GM18867 (cell line): ENCODE data around the gene PIGN.
"Not testable (repeated sequence)": the region's sequence is repeated elsewhere in the genome, so short reads cannot be mapped to it uniquely, and the experiment has no call there.

ENCODE experiments used
- ATAC-seq: cut with Tn5 transposase; IDR thresholded peaks from one replicate; pipeline ENCODE4 v1.9.1; 2021; ENCODE audit warnings: mild to moderate bottlenecking, moderate library complexity; ENCODE audit not compliant: unreplicated experiment

The PIGN gene

DNA sequence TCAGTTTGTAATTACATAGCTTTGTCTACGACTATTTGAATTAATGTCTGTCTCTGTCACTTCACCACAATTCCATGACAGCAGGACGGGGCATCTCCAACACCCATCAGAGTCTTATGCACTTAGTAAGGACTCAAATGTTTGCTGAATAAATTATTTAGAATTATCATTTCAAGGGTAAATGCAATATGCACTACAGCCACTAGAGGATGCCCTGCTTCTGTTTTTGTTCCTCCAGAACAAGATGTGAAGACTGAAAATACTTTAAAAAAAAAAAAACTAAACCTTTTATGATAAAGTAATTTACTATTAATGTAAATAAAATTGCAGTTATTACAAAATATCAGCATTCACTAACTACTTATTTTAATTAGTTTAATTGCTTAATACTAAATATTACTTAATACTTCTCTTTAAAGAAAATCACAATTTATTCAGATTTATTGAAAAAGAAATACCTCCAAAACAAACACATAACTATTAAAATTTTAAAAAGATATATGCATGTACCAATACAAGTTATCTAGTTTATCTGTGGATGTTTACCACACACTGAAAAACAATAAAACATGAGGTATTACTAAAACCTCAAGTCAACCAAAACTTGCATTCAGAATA, 3.2 kb downstream of the PIGN start:
- no peak for ATAC-seq

DNA sequence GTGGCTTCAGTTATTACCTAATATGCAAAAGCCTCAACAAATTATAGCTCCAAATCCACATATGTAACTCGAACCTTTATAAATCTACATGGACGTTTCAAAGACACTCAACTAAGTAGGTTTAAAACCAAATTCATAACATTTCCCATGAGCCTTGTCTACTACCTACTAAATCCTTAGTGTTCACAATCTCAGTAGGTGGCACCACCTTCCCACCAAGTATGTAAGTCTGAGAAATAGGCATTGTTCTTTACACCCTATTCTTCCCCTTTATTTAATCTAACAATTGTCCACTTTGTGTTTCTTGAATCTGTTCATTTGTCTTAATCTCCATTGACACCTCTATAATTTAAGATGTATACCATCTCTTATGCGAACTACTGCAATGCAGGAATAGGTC, 4.6 kb downstream of the PIGN start:
- ATAC-seq, result no peak

DNA sequence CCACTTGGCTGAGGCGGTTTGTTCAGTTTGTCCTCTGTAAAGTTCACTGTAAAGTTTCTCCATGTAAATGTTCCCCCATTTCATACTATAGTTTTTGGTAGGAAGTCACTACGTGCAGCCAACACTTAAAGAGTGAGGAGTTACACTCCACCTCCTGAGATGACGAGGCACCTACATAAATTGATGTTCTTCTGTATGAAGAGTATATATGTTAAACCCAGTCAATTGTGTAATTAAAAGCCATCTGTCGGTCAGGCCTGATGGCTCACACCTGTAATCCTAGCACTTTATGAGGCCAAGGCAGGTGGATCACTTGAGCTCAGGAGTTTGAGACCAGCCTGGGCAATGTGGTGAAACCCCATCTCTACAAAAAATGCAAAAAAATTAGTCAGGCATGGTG, 7.6 kb downstream of the PIGN start:
- ATAC-seq, result no peak

DNA sequence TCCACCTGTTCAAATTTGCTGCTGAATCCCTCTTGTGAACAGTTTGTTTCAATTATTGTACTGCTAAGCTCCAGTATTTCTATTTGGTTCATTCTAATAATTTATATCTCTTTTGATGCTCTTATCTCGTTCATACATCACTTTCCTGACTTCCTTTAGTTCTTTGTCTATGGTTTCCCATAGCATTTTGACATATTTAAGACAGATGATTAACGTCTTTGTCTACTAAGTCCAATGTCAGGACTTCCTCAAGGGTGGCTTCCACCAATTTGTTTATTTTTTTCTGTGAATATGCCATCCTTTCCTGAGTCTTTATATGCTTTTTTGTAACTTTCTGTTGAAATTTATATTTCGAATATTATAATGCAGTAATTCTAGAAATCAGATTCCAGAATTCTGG, 9.6 kb downstream of the PIGN start:
- no peak for ATAC-seq

DNA sequence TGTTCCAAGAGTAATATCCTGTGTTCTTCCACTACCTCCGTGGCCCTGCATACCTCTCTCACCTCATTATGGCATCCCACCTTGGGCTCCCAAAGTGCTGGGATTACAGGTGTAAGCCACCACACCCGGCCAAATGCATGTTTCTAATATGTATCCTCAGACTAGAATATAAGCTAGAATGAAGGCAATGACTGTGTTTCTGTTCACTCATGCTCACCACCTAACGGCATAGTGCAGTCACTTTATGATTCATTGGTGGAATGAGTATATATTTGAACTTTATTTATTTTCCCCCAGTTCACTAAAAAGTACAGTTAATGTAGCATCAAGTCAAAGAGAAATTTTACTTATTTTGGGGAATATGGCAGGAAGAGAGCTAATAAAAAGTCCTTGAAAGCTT, 11.3 kb downstream of the PIGN start:
- no peak for ATAC-seq

DNA sequence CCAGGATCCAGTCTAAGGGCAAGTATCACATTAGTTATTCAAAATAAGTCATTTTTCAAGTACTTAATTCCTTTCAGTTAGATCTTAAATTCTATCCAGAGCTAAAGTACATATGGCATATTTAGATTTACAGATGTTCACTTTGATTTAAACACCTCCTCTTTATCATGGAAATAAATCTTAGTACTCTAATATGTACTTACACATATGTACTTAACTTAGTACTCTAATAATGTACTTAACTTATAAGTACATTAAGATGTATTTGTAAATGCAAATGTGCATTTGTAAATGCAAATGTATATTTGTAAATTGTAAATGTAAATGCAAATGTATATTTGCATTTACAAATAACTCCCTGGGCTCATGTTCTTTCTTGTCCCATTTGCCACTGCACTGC, 14.6 kb downstream of the PIGN start:
- ATAC-seq, result no peak

DNA sequence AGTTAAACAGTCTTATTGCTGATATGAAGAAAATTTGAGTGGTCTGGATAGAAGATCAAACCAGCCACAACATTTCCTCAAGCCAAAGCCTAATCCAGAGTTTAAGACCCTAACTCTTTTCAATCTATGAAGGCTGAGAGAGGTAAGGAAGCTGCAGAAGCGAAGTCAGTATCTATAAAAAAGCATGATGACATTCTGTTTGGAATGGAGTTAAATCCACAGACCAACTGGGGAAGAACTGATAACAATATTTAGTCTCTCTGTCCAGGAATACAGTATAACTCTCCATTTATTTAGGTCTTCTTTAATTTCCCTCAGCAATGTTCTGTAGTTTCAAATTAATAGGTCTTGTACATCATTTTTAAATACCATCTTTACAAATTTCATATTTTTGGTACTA, 16.0 kb downstream of the PIGN start:
- ATAC-seq, result no peak

DNA sequence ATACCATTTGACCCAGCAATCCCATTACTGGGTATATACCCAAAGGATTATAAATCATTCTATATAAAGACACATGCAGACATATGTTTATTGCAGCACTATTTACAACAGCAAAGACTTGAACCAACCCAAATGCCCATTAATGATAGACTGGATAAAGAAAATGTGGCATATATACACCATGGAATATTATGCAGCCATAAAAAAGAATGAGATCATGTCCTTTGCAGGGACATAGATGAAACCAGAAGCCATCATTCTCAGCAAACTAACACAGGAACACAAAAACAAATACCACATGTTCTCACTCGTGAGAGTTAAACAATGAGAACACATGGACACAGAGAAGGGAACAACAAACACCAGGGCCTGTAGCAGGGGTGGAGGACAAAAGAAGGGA, 20.3 kb downstream of the PIGN start:
- ATAC-seq, result not testable (repeated sequence)

DNA sequence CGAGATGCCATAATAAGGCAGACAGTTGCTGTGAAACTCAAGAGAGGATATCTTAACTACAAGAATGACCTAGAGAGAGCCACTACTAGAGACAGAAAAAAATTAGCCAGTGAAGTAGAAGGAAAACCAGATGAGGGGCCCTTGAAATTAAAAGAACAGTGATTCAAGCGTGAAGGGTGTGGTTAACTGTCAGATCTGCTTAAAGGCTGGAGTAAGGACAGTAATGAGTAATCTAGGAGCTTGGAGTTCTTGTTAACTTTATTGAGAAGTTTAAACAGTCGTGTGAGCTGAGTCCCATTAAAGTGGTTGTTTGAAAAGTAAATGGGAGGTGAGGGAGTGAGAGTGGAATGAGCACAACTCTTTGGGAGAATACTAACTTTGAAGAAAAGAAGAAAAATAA, 21.3 kb downstream of the PIGN start:
- no peak for ATAC-seq

DNA sequence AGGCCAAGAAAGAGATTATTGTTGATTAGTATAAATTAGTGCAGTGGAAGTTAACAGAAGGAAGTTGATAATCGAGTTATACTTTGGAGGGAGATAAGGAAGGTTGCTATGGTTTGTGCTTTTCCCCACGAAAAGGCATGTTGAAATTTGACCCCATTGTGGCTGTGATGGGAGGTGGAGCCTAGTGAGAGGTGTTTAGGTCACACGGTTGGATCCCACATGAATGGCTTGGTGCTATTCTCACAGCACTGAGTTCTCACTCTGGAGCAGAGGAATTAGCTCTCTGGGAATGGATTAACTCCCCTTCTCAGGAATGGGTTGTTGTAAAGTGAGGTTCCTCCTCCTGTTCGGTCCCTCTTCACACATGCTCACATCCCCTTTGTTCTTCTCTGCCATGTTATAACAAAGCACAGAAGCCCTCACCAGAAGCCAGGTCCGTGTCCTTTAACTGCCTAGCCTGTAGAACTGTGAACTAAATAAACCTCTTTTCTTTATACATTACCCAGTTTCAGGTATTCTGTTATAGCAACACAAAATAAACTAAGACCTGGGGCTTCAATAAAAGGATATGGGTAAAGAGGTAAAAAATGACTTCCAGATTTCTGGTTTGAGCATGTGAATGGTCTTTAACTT, 21.9 kb downstream of the PIGN start:
- no peak for ATAC-seq

DNA sequence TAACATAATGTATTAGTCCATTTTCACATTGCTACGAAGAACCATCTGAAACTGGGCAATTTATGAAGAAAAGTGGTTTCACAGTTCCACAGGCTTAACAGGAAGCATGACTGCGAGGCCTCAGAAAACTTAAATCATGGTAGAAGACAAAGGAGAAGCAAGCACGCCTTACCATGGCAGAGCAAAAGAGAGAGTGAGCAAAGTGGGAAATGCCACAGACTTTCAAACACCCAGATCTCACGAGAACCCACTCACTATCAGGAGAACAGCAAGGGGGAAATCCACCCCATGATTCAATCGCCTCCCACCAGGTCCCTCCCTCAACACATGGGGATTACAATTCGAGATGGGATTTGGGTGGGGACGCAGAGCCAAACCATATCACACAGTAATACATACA, 22.5 kb downstream of the PIGN start:
- ATAC-seq, result no peak

DNA sequence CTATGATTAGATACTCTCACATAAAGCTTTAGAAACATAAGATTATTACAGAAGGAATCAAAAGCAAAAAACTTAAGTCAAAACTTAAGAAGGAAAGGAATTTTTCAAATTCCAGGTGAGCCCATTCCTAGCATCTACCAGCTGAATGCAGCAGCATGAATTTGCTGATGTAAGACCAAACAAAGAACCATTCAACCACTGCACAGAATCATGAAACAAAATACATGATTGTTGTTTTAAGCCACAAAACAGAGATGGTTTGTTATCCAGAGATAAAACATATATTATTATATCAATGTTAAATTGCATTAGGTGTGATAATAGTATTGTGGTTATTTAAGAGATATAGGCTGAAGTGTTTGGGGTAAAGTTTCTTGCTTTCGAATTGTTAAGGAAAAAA, 29.0 kb downstream of the PIGN start:
- ATAC-seq, result no peak

DNA sequence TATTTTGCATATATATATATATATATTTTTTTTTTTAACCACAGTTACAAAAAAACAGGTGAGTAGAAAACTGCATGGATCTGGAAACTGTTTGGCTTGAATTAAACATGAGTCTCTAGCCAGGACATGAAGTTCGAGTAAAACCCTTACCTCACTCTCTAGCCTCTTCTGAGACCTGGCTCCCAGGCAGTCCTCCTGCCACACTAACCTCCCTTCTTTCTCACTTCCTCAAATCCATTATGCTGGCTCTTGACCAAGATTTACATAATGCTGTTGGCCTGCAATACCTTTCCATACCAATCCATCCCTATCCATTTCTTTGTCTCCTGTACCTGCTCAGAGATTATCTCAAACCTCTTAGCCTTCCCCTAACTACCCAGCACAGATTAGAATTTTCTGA, 34.0 kb downstream of the PIGN start:
- no peak for ATAC-seq

DNA sequence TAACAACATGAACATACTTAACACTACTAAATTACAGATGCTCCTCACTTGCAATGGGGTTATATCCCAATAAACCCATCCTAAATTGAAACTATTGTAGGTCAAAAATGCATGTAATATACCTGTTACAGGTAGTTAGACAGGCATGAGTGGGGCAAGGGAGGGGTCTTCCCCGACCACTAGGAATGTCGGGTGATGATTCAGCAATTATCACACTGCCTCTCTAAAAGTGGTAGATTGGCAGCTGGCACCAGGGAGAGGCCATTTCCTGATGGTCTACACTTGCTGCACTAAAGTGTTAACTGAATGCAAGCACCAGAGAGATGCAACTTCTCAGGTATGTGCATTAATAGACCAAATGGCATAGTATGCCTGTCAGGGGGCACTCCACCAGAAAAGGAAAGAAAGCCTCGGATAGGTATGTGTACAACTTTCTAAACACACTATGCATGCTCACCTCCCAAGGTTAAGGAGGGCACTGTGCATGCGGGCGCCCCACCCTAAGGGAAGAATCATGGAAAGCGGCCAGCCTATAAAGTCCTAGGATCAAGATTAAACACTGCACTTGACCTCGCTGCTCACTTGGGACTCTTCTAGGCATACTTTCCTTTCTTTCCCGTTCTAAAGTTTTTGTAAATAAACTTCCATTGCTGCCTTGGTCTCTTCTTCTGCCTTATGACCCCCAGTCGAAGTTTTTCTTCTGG, 35.6 kb downstream of the PIGN start:
- no peak for ATAC-seq

DNA sequence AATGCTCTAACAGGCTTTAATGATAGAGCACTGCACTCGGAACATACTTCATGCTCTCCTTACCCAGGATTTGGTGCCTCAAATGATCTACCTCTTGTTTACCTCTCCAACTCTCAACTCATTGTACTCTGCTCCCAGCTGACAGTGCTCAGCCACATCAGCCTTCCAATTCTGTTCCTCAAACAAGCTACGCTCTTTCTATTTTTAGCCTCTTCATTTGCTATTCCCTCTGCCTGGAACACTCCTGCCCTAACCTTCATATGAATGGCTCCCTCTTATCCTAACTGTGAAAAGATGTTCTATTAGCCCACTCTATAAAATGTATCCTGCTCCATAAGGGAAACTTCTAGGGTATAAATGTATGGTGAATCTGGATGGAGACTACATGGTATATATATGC, 42.5 kb downstream of the PIGN start:
- ATAC-seq, result no peak

DNA sequence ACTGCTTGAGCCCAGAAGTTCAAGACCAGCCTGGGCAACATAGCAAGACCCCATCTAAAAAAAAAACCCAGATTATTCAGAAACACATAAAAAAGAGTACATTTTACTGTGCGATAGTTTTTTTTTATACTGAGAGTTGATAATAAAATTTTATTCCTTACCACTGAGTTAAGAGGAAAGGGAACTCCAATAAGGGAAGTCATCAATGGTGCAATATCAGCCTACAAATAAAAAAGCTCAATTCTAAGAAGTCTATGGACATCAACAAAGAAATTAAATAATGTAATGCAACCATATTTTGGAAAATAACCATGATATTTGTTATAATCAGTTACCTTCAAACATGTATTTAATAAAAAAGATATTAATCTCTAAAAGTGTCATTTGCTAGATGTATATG, 46.6 kb downstream of the PIGN start:
- ATAC-seq, result no peak

DNA sequence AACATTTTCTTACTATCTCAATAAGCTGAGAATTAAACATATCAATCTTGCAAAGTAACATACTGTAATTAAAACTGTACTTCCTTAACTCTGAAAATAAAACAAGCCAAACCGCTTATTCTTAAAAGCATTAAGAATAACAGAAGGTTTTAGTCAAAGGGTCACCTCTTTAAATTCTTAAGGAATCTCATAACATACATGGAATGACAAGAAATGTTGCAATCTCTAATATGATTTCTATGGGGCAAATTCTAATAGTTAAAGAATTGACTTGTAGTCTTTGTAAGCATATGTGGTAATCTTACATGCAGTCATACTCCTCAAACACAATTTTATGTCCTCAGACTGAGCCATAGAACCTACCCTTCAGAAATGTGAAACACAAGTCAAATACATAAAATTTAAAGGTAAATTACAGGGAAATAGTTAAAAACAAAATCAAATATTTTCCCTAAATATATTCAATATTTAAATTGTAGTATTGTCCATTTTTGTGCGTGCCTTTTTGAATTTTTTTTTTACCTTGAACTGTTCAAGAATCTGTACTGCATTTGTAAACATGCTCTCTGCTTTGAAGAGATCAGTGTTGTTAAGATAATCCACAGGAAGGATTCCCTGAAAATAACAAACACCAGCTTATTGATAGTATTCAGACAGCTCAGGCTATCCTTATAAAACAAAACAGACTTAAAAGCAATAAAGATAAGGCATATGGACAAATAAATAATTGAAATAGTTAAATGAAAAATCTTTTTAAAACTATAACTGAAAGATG, 48.2 kb downstream of the PIGN start:
- no peak for ATAC-seq

DNA sequence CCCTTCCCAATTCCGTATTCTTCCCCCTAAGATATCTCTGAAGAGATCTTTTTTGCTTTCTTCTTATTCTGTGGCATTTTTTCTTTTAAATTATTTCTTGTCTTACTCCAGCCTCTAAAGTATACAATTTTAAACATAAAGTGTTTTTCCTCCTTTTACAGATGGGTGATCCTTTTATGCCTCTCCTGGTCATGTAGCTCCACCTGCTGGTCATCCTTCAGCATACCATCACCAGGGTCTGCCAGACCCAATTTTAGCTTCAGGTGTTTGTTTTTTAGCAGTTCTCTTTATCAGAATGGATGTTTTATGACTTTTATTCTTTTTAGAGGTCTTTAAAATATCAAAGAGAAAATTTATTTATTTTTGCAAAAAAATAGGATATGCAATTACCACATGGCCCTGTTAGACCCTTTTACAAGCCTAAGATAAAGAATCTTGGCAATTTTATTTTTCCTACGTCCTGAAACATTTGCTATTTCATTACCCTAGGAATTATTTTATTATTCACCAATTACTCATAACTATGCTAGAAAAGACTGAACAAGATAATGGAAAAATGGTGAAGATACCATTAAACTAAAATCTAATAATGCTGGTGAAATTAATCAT, 55.5 kb downstream of the PIGN start:
- peak; percentile 78 for ATAC-seq

DNA sequence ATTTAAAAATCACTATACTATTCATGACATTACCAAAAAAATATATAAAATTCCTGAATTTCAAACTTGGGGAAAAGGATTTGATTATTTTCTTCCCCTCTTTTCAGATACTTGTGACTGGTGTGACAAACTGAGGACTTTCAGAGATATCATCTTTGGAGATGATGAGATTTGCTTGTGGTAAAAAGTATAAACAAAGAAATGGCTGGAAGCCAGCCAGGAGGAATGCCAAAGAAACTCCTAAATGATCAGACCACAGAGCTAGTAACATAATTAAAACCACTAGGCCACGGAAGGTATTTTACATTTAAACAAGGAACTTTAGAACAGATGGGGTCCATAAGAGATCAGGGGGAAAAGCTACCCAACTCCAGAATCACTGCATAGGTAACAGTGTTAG, 58.7 kb downstream of the PIGN start:
- no peak for ATAC-seq

DNA sequence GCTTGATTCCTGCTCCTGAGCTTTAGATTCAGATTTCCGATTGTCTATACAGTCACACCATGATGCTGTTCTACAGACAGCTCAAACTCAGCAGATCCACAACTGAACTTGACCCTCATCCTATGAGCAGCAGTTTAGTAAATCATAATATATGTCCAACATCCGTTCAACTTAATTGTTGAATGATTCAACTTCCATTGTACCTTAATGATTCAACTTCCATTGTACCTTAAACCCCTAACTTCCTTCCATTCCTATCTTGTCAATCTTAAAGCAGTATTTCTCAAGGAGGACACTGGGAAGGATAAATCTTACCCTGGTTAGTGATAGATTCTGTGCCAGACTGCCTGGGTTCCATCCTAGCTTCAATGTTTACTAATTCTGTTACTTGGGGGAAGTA, 60.1 kb downstream of the PIGN start:
- ATAC-seq, result no peak

DNA sequence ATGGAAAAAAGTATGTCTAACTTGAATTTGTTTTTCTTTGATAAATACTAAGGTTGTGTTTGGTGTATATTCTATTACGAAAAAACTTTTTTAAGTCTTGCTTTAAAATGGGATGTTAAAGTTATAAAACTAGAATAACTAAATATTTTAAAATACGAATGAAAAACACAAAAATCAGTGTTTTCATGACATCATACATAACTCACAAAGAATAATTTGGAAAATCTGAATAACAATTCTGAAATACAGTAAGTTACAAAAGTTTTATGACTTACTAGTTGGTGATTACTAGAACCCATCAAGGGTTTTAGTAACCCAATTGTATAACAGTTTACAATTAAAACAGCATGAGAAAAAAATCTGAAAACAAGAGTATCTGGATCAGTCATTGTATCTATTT, 61.2 kb downstream of the PIGN start:
- ATAC-seq, result no peak
